GM21381 (cell line): ENCODE data around the gene NALF2.

ENCODE experiments used
- ATAC-seq: cut with Tn5 transposase; IDR thresholded peaks from one replicate; pipeline ENCODE4 v1.9.1; 2021; ENCODE audit warnings: mild to moderate bottlenecking, moderate library complexity; ENCODE audit not compliant: unreplicated experiment

The NALF2 gene

GRCh38 chrX:69503782-69504625 is at the start of gene NALF2:
Gene NALF2, plus strand, starts transcription at chrX:69504326. Its CDS starts 957 bp downstream, at chrX:69505283.
- ATAC-seq, result no peak

- ATAC-seq, result no peak
Measured at GRCh38 chrX:69457756-69458155, 46.4 kb upstream of the NALF2 start.

- ATAC-seq, result no peak
Measured at GRCh38 chrX:69466546-69466945, 37.6 kb upstream of the NALF2 start.

GRCh38 chrX:69469975-69470374 is 34.2 kb upstream of the NALF2 start:
- no peak for ATAC-seq

GRCh38 chrX:69489625-69490024 is 14.5 kb upstream of the NALF2 start:
- no peak for ATAC-seq

GRCh38 chrX:69493193-69493592 is 10.9 kb upstream of the NALF2 start:
- no peak for ATAC-seq

- no peak for ATAC-seq
Measured at GRCh38 chrX:69493766-69494165, 10.4 kb upstream of the NALF2 start.

GRCh38 chrX:69496183-69496582 is 7.9 kb upstream of the NALF2 start:
- ATAC-seq, result no peak

GRCh38 chrX:69501429-69501828 is 2.7 kb upstream of the NALF2 start:
- no peak for ATAC-seq

- ATAC-seq, result no peak
Measured at GRCh38 chrX:69503228-69503781, 821 bp upstream of the NALF2 start.

- no peak for ATAC-seq
Measured at GRCh38 chrX:69504626-69505612, 793 bp downstream of the NALF2 start.

GRCh38 chrX:69505772-69506616 is 1.9 kb downstream of the NALF2 start:
- no peak for ATAC-seq

- no peak for ATAC-seq
Measured at GRCh38 chrX:69506617-69507499, 2.7 kb downstream of the NALF2 start.

- ATAC-seq, result no peak
Measured at GRCh38 chrX:69507500-69507789, 3.3 kb downstream of the NALF2 start.

- ATAC-seq, result no peak
Measured at GRCh38 chrX:69508610-69509009, 4.5 kb downstream of the NALF2 start.

- ATAC-seq, result no peak
Measured at GRCh38 chrX:69510137-69510715, 6.1 kb downstream of the NALF2 start.

- no peak for ATAC-seq
Measured at GRCh38 chrX:69510914-69511513, 6.9 kb downstream of the NALF2 start.

- ATAC-seq, result no peak
Measured at GRCh38 chrX:69522052-69522451, 17.9 kb downstream of the NALF2 start.

- ATAC-seq, result no peak
Measured at GRCh38 chrX:69523314-69523713, 19.2 kb downstream of the NALF2 start.
